Stimulated activated CD4-positive, alpha-beta T cell treated with anti-CD3 and anti-CD28 coated beads, Interleukin-12 subunit alpha, Interleukin-12 subunit beta, amount 100 ng/mL, for 24 hours (primary cell): Measurements from ENCODE around the gene MYL5.
"Not testable (repeated sequence)": the region's sequence is repeated elsewhere in the genome, so short reads cannot be mapped to it uniquely, and the experiment has no call there.

ENCODE experiments used
- DNase-seq, 2 experiments: peaks; one replicate each; pipeline ENCODE4 v3.0.0-alpha.2; 2020; ENCODE audit warnings: low read depth in 2 of 2

The MYL5 gene

DNA sequence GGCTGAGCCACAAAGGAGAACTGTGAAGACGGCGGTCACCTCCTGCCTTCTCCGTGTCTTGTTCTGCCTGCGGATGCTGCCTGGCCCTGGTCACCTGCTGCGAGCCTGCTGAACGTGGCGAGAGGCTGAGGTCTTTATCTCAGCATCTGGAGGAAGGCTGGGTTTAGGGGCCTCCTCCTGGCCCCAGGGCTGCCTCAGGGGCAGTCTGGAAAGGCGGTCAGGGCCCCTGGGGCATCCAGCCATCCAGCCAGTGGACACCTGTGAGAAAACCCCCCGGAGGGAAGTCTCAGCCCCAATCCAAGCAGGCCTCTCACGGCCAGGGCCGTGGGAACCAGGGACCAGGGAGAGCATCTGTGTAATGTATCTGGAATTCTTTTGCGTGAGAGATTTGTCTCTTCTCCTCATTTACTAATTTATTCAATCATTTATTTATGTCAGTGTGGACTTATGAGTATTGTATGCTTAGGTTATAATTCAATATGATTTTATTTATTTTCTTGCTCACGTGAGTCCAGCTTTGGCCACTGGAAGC lies 37.6 kb upstream of the MYL5 start:
- DNase-seq = no peak

DNA sequence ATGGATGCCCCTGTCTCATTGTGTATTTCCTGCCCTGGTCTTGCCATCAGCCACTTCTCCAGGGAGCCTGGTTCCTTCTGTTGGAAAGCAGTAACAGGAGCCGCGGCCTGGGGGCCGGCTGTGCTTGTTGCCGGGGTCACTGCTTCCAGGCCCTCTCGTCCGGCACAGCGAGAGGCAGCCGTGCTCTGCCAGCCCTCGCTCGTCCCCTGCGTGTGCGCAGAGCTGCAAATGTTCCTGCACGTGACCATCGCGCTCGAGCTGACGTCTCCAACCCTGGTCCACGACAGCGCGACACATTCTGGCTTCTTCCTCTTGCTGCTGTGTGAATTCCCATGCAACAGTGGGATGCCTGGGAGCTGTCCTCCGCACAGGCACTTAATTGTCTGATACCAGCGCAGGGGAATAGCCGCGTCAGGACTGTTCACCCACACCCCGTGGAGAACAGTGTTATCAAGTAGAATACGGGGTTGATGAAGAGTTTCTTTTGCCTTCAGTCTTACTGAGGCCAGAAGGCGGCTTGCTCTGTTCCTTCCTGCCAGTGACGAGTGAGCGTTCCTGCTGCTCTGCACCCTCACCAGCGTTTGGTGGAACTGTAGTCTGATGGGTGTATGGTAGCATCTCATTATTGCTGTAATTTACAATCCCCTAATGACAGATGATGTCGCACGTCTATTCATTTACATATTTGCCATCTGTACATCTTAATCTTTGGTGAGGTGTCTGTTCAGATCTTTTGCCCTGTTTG lies 36.6 kb upstream of the MYL5 start:
- DNase-seq = no peak

DNA sequence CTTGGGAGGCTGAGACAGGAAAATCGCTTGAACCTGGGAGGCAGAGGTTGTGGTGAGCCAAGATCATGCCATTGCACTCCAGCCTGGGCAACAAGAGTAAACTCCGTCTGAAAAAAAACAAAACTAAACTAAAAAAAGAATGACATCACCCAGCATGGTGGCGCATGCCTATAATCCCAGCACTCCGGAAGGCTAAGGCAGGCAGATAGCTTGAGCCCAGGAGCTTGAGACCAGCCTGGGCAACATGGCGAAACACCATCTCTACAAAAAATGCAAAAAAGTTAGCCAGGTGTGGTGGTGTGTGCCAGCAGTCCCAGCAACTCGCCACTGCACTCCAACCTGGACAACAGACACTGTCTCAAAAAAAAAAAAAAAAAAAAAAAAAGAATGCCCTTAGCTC lies 32.0 kb upstream of the MYL5 start:
- not testable (repeated sequence) for DNase-seq

DNA sequence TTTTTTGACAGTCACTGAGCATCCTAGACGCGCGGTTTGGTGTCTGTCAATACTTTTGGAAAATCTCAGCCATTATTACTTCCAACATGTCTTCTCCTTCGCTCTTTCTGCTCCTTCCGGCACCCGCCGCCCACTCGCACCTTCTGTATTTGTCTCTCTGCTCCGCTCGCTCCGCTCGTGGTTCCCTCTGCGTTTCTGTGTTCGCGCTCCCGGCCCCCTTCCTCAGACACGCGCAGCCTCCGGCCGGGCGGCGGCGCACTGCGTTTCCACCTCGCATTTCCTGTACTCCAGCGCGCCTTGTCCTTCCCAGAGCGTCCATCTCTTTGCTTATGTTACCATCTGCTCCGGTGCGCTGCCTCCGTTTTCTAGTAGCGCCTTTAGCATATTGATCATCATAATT lies 27.9 kb upstream of the MYL5 start:
- DNase-seq = no peak

DNA sequence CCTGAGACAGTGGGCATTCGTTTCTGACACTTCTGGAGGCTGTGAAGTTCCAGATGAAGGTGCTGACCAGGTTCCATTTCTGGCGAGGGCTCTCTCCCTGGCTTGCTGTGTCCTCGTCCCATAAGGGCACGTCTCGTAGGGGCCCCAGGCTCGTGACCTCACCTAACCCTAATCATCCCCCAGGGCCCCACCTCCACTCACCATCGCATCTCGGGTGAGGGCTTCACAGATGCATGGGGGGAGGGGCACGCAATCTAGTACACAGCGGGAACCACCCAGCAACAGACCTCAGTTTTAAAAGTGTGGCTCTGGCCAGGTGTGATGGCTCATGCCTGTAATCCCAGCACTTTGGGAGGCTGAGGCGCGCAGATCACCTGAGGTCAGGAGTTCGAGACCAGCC lies 26.9 kb upstream of the MYL5 start:
- no peak for DNase-seq

DNA sequence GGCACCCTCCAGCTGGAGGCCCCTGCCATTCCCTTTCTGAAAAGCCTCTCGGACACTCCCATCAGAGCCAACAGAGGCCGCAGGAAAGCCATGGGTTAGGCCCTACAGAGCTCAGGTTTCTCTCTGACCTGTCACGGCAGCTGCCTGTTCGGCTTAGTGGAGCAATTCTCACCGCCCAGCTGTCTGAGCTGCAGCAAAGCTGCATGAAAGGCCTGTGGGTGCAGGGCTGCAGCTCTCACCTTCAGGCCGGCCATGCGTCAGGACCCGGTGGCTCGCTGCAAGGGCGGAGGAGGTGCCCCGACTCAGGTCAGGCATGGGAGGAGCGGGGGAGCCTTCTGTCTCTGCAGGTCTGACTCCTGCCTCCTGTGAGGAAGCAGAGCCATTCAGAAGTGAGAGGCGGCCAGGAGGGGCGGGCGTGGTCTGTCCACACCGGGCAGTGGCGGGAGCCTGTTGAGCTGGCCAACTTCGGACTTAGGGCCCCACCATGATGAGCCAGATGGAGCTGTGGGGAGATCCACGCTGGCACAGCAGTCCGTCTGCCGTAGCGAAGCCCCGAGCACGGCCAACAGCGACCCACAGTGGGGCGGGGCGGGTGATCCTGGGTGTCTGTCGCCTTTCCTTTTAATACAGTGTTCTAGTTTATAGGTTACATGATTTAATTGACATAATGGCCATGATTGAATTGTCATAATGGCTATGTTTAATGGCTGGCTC lies 25.6 kb upstream of the MYL5 start:
- no peak for DNase-seq

DNA sequence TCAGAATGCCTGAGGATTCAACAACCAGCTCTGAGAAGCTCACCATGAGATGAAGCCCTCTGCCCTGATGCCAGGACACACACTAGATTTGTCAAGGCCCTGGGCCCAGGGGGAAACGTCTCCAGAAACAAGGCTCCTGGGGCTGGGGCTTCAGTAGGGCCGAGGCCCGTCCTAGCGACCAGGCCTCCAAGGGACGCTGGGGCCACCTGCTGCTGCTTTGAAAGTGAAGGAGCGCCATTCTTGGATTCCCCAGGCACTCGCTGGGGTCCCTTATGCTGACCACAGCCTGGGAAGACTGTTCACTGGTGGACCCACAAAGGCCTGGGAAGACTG lies 25.1 kb upstream of the MYL5 start:
- DNase-seq = no peak

DNA sequence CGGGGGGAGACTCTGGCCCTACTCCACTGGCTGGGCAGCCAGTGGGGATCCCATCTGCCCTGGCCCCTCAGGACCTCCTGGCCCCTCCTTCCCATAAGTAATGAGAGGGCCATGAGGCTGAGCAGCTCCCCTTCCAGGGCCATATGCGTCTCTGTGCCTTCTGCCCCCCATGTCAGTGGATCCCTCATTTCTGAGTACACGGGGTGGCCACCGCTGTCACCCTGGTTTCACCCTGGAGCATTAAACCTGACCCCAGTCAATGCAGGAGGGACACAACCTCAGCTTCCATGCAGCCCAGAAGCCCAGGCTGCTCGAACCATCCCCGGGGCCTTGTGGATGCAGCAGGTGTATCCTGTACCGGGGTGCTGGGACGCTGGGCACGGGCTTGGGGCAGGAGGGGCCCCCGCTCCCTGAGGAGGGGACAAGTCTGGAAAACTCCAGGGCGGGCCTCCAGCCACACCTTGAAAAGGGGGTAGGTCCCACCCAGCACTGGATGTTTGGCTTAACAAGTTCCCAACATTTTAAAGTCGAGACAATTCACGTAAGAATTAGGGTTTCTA lies 24.5 kb upstream of the MYL5 start:
- DNase-seq = no peak

DNA sequence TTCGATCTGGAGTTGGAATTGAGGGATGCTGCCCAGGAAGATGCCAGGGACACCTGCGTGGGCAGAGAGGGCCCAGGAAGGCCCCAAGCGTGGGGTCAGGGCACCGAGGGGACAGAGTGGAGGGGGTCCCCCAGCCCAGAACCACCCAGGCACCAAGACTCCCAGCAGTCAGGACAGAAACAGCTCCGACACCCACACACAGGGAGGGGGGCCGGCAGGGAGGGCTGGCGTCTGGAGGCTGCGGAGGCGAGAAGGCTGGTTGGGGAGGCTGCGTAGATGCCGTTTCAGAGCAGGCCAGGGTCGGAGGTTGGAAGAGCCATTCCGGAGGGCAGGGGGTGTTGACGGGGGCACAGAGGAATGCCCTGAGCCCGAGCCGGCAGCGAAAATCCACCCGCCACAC lies 23.9 kb upstream of the MYL5 start:
- DNase-seq = no peak

DNA sequence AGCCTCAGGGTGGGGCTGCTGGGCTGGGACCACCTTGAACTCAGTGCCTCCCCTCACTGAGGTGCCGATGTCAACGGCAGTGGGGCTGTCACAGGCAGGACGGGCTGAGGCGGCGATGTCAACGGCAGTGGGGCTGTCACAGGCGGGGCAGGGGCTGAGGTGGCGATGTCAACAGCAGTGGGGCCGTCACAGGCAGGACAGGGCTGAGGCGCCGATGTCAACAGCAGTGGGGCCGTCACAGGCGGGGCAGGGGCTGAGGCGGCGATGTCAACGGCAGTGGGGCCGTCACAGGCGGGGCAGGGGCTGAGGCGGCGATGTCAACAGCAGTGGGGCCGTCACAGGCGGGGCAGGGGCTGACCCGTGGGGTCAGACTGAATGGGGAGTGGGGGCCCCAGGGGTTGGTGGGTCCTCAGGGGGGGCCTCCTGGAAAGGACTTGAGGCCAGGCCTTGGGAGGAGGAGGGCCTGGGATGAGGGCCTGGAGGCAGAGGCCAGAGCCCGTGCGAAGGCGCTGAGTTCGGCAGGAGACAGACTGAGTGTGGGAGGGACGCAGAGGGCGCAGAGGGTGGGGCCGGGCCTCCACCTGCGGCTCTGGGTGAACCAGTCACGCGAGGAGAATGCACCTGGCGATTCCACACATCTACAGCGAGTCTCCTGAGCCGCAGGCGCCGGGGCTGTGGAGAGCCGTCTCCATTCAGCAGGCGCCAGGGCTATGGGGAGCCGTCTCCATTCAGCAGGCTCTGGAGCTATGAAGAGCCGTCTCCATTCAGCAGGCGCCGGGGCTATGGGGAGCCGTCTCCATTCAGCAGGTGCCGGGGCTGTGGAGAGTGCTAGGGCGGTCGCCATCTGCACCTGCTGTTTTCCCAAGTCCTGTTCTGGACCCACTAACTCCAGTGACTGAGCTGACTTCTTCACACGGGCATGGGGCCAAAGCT lies 23.1 kb upstream of the MYL5 start:
- no peak for DNase-seq

DNA sequence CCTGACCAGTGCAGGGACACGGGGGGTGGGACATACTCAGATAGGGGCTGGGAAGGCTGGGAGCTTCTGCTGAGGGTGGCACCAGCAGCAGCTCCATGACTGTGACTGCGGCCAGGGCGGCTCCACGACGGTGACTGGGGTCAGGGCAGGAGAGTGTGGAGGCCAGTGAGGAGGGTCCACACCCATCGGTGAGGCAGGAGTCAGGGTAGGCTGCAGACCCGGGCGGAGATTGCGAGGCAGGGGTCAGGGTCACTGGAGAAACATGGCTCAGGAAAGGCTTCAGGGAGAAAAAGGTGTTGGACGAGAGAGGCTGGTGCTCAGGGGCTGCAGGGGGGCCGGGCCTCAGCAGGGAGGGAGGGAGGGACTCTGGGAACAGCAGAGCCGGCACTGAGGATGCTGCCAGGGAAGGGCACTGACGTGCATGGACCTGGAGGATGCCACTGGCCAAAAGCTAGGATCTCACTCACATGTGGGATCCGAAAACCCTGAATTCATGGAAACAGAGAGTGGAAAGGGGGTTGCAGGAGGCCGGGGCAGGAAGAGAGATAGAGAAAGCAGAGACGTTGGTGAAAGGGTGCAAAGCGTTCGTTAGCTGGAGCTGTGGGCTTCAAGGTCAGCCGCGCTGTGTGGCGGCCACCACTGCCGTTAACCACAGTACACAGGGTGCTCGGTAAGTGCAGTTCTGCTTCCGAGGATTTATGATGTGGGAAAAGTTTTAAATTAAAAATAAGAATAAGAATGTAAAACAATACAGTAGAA lies 22.3 kb upstream of the MYL5 start:
- DNase-seq = no peak

DNA sequence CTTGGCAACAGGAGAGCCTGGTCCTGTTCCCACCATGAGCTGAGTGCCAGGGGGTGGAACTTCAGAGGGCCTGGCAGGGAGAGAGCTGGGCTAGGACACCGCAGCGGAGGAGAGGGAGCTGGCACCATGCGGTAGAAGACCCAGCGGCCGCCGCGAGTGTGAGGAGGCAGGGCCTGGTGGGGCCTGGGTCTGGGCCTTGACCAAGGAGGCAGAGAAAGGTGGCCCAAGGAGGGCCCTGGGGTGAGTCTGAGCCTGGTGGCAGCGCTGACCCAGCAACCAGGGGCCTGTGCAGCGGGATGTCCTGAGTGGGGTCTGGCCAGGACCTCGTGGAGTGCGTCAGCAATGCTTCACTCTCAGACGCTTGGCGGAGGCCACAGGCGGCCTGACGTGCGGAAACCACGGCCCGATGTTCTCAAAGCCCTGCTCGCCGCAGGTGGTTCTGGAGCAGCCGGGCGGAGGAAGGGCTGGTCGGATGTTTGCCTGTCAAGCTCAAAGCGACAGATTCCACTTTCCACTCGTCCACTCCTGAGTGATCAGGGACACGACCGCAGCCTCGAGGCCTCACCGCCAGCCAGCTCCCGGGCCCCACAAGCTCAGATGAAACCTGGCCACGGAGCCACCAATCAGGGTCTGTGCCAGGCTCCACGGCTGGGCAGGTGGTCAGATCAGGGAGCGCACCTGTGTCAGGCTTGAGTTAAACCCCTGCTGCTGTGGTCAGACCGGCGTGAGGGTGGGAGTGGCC lies 21.1 kb upstream of the MYL5 start:
- no peak for DNase-seq

DNA sequence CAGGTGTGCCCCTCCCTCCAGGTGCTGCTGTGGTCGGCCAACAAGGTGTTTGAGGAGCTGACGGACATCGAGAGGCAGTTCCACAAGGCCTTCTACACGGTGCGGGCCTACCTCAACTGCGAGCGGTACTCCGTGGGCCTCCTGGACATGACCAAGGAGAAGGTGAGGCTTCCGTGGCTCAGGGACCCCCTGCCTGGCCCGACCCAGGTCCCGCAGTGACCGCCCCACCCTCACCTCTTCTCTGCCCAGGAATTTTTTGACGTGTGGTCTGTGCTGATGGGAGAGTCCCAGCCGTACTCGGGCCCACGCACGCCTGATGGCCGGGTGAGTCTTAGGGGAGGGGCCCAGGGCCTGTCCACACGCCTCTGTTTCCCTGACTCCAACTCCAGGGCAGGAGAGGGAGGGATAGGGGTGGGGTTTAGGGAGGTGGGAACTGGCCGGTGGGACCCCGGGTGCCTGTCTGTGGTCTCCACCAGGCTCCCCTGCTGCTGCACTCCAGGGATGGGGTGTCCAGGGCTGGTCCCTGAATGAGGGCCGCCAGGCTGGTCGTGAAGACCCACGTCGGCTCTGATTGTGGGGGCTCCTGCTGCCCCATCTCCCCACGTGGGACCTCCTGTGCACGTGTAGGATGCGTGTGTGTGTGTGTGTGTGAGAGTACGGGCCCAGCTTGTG lies 20.4 kb upstream of the MYL5 start:
- DNase-seq = no peak

DNA sequence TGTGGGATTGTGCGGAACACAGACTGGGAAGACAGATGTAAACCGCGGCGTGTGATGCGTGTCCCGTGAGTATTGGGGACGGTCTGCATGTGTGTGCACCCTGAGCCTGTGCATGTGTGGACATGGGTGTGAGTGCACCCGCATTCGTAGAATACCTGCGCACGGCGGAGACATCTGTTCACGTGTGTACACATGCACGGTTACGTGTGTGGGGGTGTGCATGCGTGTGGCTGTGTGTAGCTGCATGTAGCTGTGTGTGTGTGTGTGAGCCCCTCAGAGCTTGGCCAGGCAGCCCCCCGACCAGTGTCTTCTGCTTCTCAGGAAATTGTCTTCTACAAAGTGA lies 19.9 kb upstream of the MYL5 start:
- DNase-seq = no peak

DNA sequence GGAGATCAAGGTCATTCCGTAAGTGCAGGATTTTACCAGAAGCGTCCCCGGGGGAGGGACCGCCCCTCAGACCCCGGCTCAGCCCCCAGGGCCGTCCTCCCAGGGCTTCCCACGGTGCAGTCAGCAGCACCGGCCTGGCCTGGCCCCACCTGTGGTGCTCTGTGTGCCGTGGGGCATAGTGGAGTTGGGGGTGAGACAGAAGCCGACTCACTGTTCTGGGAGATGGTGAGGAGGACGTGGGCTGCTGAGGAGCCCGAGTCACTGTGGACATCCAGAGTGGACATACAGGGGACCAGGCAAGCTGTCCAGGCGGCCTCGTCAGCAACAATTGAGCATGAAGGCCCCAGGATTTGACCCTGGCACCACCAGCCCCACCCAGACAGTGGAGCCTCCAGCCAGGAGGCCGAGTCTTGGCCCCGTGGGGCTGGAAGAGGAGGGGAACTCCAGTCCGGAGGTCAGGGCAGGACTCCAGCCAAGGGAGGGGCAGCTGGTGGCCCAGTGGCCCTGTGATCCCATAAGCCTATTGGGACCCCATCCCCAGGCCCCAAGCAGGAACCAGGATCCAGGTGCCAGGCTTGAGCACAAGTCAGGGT lies 19.4 kb upstream of the MYL5 start:
- no peak for DNase-seq

DNA sequence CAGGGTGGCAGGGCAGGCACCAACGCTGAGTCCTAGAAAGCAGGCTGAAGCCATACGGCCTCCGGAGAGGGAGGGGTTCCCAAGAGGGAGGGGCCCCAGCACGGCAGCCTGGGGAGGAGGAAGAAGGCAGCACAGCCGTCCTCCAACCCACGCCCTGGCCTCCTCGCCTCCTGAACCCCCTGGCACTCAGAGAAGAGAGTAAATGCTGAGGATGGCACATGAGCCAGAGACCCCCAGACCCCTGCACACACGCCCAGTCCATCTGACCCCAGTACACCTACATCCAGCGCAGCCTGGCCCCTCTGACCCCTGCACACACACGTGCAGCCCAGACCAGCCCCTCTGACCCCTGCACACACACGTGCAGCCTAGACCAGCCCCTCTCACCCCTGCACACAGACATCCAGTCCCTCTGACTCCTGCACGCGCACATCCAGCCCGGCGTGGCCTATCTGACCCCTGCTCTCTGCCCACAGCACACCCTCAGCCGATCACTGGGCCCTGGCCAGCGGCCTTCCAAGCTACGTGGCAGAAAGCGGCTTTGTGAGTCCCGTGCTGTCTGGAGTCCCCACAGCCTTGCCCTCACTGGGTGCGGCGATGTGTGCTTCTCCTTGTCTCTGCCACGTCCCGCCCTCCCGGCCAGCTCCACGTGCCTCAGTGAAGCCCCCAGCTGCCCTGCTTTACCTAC lies 18.7 kb upstream of the MYL5 start:
- no peak for DNase-seq

DNA sequence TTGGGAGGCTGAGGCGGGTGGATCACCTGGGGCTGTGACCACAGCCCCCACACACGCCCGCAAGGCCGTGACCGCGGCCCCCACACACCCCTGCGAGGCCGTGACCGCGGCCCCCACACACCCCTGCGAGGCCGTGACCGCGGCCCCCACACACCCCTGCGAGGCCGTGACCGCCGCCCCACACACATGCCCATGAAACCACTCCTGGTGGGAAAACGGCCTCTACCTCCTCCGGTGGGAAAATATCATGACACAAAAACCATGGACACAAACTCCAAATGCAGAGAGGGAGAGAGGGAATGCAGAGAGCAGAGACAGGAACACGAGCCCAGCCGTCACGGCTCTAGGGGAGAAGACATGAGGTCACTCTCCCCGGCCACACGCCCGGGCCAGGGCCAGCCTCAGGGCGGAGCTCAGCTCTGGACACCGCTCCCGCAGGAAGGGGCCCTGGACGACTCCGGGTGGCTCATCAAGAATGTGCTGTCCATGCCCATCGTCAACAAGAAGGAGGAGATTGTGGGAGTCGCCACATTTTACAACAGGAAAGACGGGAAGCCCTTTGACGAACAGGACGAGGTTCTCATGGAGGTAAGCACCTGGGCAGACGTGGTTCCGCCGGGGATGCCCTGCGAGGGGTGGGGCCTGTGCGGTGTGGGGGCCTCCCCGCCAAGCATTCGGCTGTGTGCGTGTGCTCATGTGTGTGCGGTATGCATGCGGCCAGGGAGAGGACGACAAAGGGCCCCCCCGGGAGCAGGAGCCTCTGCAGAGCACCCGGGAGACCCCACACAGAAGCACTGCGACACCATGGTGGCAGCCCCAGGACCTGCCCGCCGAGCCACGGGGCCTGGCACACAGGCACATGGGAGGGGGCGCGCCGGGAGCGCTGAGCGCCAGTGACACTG lies 17.7 kb upstream of the MYL5 start:
- DNase-seq = no peak

DNA sequence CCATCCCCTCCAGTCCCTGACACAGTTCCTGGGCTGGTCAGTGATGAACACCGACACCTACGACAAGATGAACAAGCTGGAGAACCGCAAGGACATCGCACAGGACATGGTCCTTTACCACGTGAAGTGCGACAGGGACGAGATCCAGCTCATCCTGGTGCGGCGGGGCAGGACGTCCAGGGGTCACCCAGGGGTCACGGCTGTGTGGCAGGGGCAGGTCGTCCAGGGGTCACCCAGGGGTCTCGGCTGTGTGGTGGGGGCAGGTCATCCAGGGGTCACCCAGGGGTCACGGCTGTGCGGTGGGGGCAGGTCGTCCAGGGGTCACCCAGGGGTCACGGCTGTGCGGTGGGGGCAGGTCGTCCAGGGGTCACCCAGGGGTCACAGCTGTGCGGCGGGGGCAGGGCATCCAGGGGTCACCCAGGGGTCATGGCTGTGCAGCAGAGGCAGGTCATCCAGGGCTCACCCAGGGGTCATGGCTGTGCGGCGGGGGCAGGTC lies 17.0 kb upstream of the MYL5 start:
- no peak for DNase-seq
